IPS-18c (cell line): Measurements from ENCODE around the gene MAPKAPK5.
"Not testable (repeated sequence)": the region's sequence is repeated elsewhere in the genome, so short reads cannot be mapped to it uniquely, and the experiment has no call there.

Source experiments
- H3K4me3 ChIP-seq: 2 replicates; pipeline ENCODE4 v1.7.0; 2013; ENCODE audit warnings: low read depth, mild to moderate bottlenecking, low read length, moderate library complexity; ENCODE audit not compliant: insufficient read depth
- H3K9me3 ChIP-seq: one replicate; pipeline ENCODE4 v1.6.1; 2013; ENCODE audit warnings: mild to moderate bottlenecking, low read length, moderate library complexity; ENCODE audit not compliant: control insufficient read depth, insufficient read depth

Gene MAPKAPK5

DNA sequence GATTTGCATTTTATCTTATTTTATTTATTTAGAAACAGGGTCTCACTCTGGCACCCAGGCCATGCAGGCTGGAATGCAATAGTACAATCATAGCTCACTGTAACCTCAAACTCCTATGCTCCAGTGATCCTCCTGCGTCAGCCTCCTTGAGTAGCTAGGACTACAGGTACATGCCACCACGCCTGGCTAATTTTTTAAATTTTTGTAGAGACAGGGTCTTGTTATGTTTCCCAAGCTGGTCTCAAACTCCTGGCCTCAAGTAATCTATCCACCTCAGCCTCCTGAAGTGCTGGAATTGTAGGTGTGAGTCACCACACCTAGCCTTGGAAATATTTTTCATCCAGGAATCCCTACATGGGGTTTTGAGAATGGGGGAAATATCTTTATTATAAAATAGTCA, 84.6 kb downstream of the MAPKAPK5 start:
- Histone ChIP-seq H3K9me3 (no peaks in the 10 kb centered on the region), H3K4me3 (no peak overlapping the region)

- no peak overlapping the region for H3K4me3 ChIP-seq
- no peaks in the 10 kb centered on the region for H3K9me3 ChIP-seq
Measured at GRCh38 chr12:111927346-111927745, 85.3 kb downstream of the MAPKAPK5 start.

DNA sequence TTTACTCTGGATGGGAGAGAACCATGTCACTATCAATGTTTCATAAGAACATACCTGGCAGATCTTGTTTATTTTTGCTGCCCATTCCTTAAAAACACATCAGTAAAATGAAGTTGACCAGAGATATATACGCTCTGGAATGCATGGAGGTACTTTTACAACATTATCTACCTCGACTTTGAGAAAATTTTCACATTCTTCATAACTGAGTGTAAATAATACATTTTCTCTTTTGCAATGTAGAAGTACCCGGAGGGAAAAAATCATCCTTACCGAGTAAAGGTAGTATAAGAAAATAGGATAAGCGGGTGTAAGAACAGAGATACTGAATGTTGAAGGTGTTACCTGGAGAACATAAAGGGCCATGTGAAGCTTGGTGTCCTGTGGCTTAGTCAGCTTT, 90.2 kb downstream of the MAPKAPK5 start:
- Histone ChIP-seq H3K9me3 (no peaks in the 10 kb centered on the region), H3K4me3 (no peak overlapping the region)

DNA sequence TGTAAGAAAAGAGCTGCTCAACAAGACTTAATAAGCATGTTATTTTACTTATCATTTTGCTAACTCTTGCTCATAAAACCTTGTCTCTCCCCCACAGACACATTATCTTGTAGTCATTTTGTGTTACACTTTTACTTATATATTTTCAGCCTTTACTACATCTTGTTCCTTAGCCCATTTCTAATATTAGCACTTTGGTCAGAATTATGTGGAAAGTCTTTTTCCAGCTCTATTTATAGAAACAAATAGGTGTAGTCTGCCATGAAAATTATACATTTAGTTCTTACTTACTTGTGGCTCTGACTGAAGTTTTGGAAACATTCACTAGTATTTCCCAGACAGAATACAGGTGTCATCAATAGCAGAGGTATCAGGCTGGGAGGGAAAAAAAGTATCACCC, 94.8 kb downstream of the MAPKAPK5 start:
- no peaks in the 10 kb centered on the region for H3K9me3 ChIP-seq
- H3K4me3 ChIP-seq = no peak overlapping the region

DNA sequence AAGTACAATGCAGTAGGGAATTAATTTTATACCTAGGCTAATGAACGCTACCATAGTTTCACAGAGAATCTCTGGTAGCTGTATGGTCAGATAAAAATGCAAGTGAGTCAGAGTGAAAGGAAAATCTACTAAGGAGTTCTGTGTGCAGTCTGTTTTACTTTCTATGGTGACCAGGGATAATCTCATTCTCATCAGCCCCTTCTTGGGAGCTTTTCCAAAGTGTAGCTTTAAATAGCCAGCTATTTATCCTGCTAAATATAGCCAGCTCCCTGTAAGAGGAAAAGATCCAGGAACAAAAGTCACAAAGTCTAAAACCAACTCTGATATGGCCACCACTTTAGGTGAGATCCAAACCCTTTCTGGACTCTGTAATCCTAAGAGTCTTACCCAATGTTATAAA, 95.4 kb downstream of the MAPKAPK5 start:
- Histone ChIP-seq H3K4me3 (no peak overlapping the region), H3K9me3 (no peaks in the 10 kb centered on the region)

DNA sequence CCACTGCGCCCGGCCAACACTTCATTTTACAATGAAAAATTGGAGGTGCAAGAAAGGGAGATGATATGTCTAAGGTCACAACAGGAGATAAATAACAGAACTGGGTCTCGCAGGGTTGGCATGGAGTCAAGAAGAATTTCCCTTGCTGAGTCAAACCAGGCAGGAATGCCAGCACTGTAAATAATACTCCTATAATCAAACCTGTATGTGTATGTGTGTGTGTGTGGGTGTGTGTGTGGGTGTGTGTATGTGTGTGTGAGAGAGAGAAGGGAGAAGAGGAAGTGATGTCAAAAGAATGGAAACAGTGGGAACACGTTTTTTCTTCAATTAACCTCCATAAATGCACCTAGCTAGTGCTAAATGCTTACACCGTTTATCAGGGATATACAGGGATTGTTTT, 100.5 kb downstream of the MAPKAPK5 start:
- H3K9me3 ChIP-seq = no peaks in the 10 kb centered on the region
- H3K4me3 ChIP-seq = no peak overlapping the region

GRCh38 chr12:111943929-111944328, 101.9 kb downstream of the MAPKAPK5 start:
- Histone ChIP-seq H3K9me3 (no peaks in the 10 kb centered on the region), H3K4me3 (no peak overlapping the region)

DNA sequence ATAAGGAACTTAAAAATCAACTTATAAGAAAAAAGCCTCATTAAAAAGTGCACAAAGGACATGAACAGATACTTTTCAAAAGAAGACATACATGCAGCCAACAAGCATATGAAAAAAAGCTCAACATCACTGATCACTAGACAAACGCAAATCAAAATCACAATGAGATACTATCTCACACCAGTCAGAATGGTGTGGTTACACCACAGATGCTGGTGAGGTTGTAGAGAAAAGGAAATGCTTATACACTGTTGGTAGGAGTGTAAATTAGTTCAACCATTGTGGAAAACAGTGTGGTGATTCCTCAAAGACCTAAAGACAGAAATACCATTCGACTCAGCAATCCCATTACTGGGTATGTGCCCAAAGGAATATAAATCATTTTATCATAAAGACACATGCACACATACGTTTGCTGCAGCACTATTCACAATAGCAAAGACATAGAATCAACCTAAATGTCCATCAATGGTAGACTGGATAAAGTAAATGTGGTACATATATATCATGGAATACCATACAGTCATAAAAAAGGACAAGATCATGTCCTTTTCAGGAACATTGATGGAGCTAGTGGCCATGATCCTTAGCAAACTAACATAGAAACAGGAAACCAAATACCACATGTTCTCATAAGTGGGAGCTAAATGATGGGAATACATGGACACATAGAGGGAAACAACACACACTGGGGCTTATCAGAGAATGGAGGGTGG, 109.1 kb downstream of the MAPKAPK5 start:
- H3K4me3 ChIP-seq, H3K9me3 ChIP-seq: not testable (repeated sequence)
